Stimulated activated naive CD4-positive, alpha-beta T cell (primary cell): ENCODE data around the gene RPN1.

Source experiments
- DNase-seq, 6 experiments: peaks; one replicate each; lab custom pipeline; 2025; lab: John Stamatoyannopoulos, UW

Gene RPN1

GRCh38 chr3:128578346-128578745, 72.3 kb downstream of the RPN1 start:
- DNase-seq, result no peak

GRCh38 chr3:128577711-128578110, 72.9 kb downstream of the RPN1 start:
- no peak for DNase-seq

DNA sequence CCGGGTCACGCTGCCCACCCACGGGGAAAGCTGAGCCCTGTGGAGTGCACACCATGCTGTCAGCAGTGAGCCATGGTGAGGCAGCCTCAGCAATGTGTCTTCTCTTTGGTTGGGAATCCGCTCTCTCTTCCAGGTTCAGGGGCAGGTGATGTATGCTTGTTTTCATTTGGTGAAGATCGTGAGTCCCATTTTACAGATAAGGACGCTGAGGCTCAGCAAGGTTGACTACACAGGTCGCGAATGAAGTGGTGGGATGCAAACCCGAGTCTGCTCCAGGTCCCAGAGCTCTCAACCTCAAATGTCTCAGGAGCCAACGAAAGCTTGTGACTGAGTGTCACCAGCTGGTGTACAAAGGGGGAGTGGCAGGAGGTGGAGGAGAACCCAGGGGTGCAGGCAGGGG, 74.3 kb downstream of the RPN1 start:
- DNase-seq, result no peak

GRCh38 chr3:128575777-128576176, 74.8 kb downstream of the RPN1 start:
- no peak for DNase-seq

GRCh38 chr3:128573707-128574162, 76.9 kb downstream of the RPN1 start:
- DNase-seq, result no peak

GRCh38 chr3:128573160-128573559, 77.5 kb downstream of the RPN1 start:
- no peak for DNase-seq

- DNase-seq, result no peak
These were observed 77.9 kb downstream of the RPN1 start for GRCh38 chr3:128572644-128573105.

DNA sequence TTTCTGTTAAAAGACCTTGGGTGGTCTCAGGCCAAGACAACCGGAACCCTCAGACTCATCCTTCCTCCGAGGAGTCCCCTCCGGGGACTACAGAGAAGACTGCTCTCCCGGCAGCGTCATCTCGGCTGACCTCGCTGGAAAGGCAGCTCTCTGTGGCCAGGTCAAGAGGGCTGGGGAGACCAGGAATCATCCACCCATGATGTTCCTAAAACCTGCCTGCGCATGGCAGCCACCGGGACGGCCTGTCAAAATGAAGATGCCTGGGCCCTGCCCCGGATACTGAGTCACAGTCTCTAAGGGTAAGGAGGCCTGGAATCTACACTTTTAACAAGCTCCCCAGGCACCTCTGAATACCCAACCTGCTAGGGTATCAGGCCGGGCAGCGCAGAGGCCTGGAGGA, 78.6 kb downstream of the RPN1 start:
- no peak for DNase-seq
